Fibroblast of upper back skin (primary cell): ENCODE results near the gene ATP8B2.
A peak's percentile ranks its signal among the peaks of the same experiment; 100 is the strongest.
"Not testable (repeated sequence)": the region's sequence is repeated elsewhere in the genome, so short reads cannot be mapped to it uniquely, and the experiment has no call there.

Experiments
- DNase-seq: peaks from one replicate; pipeline ENCODE4 v3.0.0-alpha.2; 2013

The ATP8B2 gene

GRCh38 chr1:154325583-154326545 lies 539 bp downstream of the ATP8B2 start:
- peak; percentile 90 for DNase-seq

GRCh38 chr1:154326546-154327465 lies 1.5 kb downstream of the ATP8B2 start:
- DNase-seq, result peak; percentile 74

DNA sequence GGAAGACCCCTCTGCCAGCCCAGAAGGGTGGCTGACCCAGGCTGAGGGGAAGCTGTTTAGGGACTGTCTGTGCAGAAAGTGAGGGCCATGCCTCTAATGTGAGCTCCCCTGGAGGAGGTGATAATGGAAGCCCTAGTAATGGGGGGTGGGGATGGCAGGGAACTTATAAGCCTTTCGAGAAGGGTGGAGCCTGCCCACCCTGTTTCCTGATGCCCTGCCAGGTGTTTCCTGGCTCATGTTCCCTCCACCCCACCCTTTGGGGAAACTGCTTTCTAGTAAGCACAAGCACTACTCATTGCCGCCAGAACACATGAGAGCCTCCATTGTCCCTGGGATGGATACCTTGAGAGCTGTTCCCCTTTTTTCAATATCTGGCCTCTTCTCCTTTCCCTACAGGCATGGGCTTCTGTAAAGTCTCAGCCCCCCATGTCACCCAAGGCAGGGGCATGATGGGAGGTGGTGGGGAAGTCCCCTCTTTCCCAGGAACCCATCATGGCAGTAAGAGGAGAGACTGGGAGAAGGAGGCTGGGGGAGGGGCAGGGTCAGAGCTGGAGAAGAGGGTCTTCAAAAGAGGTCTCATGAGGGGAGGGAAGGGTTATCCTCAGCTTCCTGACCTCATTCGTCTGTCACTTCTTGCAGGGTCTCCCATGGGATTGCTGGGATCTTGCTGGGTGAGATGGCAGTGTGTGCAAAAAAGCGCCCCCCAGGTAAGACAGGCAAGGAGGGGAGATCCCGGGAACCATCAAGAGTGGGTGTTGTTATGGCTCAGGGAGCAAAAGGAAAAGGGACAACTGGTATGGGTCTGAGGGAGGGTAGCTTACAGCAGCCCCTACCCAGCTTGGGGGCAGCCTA lies 2.4 kb downstream of the ATP8B2 start:
- DNase-seq, result no peak

DNA sequence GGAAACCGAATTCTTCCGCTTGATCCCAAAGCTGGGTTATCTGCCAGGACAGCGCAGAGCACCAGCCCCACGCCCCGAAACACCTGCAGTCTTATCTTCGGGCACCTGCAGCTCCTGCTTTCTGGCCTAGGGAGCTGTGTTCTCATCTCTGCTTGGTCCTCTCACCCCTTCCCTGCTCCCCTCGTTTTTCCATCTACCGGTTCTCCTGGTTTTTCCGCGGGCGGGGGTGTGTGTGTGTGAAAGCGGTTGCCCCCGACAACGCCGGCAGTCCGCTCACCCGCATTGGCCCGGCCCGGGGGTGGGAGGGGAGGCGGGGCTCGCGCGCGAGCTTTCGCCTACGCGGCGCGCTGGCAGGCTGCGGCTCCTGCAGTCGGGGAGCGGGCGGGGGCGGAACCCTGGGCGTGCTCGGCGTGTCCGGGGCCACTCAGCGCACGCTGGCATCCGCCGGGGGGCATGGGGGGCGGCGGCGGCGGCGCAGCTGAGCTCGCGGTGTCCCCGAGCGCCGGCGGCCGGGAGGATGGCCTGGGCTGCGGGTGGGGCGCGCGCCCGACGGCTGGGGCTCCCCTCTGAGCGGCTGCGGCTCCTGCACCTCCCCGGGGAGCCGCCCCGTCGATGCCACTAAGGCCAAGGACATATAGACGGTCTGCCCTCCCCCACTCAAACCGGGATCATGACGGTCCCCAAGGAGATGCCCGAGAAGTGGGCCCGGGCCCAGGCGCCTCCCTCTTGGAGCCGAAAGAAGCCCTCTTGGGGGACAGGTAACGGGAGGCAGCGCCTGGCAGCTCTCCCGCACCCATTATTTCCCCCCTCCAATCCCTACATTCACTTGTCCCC lies 3.2 kb downstream of the ATP8B2 start:
- peak; percentile 64 for DNase-seq

DNA sequence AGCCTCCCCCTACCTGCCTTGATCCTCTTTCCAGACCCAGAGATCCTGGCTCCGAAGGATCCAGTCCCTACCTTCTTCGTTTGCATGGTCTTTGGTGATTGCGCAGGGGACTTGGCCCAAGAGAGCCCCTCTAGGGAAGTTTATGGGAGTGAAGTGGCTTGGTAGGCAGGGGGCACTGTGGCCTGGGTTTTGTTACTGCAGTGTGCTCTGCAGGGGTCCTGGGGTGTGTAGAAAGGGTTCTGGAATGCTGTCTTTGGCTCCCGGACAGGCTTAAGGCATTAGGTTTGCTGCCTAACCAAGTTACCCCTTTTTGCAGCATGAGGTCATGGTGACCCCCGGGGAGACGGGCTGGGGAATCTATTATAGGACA lies 3.8 kb downstream of the ATP8B2 start:
- DNase-seq, result peak; percentile 77

GRCh38 chr1:154329551-154330131 lies 4.3 kb downstream of the ATP8B2 start:
- DNase-seq, result no peak

DNA sequence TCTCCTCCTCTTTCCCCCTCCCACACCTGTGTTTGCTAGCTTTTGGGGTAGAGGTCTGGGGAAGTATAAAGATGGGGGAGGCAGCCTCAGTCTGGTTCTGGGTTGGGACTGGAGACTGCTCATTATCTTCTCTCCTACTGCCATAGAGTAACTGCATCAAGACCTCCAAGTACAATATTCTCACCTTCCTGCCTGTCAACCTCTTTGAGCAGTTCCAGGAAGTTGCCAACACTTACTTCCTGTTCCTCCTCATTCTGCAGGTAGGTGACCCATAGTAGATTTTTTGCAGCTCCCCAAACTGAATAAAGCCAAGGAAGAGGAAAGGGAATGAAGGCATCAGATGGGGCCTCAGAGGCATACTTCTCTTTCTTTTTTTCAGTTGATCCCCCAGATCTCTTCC lies 5.3 kb downstream of the ATP8B2 start:
- no peak for DNase-seq

DNA sequence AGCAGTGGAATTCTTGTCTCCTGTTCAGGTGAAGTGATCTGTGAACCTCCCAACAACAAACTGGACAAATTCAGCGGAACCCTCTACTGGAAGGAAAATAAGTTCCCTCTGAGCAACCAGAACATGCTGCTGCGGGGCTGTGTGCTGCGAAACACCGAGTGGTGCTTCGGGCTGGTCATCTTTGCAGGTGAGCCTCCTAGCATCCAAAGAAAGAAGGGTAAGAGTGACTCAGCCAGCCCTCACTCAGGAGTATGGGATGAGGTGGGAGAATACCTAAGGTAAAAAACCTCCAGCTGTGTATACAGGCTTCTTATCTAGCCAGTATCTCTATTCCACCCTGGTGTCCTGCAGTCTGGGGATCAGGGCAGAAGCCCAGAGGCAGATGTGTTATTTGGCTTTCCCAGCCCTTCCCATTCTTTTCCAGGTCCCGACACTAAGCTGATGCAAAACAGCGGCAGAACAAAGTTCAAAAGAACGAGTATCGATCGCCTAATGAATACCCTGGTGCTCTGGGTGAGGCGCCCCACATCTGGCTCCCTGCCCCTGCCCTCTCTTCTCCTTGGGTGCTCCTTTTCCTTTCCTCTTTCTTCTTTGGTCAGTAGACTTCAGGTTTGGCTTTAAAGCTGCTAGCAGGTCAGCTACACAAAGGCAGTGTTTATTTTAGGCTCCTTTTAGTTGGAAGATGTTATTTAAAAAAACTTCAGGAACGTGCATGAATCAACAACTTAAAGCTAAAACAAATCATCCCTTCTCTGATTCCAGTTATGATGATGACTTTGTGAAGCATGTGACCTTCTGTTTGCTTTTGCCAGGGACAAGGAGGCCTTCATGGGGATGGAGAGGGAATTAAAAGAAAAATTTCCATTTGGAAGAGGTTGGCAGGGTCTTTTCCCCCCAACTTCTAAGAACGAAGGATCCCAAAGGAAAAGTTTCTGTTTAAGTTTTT lies 9.0 kb downstream of the ATP8B2 start:
- no peak for DNase-seq

GRCh38 chr1:154335025-154335714 lies 9.8 kb downstream of the ATP8B2 start:
- peak; percentile 82 for DNase-seq

GRCh38 chr1:154337253-154337894 lies 12.0 kb downstream of the ATP8B2 start:
- no peak for DNase-seq

DNA sequence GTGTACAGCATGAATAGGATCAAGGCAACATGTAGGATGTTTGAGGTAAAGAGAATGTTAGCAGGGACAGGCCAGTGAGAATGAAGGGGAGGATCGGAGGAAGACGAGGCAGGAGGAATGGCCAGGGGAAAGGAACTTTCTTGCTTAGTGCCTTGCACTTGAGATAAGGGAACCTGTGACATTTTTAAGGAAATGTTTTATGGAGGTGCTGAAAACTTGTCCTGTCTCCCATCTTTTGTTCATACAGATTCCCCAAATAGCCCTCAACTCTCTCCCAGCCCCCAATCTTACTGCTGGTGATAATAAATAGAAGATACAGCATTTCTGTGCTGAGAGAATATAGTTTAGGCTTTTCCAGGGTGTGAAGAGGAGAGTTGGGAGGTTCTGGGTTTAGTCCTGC lies 13.6 kb downstream of the ATP8B2 start:
- no peak for DNase-seq

- DNase-seq, result not testable (repeated sequence)
Observed at GRCh38 chr1:154341366-154341765, 16.0 kb downstream of the ATP8B2 start.

DNA sequence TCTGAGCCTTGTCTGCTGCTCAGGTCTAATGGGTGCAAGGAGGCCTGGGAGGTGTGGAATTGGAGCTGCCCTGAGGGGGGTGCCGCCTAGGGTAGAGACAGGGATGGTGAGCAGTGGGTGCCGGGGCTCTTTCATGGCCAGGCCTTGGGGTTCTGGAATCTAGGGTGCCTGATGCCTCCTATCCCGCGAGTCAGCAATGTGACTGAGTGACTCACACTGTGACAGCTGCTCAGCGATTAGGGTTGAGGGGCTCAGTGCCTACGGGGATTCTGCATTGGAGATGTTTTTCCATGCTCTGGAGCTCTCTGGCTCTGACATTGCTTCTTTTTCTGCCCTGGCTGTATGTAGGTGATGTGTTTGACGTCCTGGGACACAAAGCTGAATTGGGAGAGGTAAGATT lies 16.8 kb downstream of the ATP8B2 start:
- no peak for DNase-seq

GRCh38 chr1:154342836-154343472 lies 17.6 kb downstream of the ATP8B2 start:
- DNase-seq, result no peak

DNA sequence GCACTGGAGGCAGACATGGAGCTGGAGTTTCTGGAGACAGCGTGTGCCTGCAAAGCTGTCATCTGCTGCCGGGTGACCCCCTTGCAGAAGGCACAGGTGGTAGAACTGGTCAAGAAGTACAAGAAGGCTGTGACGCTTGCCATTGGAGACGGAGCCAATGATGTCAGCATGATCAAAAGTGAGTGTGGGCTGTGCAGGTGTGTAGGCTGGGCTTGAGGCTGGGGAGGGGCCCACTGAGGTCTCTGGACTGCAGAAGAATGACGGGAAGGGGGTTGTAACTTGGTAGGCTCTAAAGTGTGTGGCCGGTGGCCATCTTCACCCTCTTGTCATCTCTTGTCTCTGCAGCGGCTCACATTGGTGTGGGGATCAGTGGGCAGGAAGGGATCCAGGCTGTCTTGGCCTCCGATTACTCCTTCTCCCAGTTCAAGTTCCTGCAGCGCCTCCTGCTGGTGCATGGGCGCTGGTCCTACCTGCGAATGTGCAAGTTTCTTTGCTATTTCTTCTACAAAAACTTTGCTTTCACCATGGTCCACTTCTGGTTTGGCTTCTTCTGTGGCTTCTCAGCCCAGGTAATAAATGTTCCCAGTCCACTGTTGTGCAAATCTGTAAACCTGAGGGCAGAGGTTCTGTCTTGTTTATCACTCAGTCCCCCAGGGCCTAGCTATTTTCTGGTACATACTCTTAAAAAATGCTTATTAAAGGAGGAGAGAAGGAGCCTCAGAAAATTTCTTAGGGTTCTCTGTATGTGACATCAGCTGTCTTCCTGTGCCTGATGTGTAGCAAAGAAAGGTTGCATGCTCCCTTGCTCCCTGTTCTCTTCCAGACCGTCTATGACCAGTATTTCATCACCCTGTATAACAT lies 19.9 kb downstream of the ATP8B2 start:
- peak; percentile 34 for DNase-seq

DNA sequence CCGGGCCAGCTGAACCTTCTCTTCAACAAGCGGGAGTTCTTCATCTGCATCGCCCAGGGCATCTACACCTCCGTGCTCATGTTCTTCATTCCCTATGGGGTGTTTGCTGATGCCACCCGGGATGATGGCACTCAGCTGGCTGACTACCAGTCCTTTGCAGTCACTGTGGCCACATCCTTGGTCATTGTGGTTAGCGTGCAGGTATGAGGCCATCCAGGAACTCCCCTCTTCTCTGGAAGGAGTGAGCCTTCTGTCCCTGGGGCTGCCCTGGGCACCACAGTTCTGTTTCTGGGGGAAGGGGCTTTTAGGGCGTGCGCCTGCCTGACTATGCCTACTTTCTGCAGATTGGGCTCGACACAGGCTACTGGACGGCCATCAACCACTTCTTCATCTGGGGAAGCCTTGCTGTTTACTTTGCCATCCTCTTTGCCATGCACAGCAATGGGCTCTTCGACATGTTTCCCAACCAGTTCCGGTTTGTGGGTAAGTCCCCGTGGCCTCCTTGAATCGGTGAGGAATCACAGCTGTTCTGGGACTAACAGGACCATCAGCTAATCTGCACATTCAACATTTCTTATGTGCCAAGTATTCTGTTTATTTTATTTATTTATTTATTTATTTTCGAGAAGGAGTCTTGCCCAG lies 21.1 kb downstream of the ATP8B2 start:
- DNase-seq, result no peak

DNA sequence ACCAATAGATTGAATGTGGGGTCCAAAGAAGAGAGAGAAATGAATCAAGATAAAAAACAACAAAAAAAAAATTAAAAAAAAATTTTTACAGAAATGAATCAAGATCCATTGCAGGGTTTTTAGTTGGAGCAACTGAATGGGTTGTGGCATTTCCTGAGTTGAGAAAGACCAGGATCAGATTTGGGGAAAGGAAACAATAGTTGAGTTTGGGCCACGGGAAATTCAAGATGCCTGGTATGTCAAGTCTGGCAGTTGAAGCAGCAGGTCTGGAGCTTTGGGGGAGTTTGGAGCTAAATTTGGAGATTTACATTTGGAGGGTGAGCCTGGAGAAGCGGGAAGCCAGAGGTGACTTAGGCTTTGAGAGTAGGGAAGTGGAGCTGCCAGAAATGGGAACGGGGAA lies 22.6 kb downstream of the ATP8B2 start:
- DNase-seq, result no peak
